MCF 10A (cell line): ENCODE data around the gene FNTB. TPM values are rescaled to one million over a fixed set of nuclear protein-coding genes. Genes with fewer than 3 reads are reported as not detected.

Experiments
- BruUV-seq: library from RNA; stranded (reverse); fragments of 400-500 nt; replicated peaks from 2 replicates; lab custom pipeline; 2021; lab: Mats Ljungman, UMichigan
- CTCF ChIA-PET: fragments of 300-600 bp; sonication (Branson Sonifier 250); formaldehyde crosslinking; extraction: SDS; loops from one replicate; lab custom pipeline; 2021; ENCODE audit warnings: antibody characterized with exemption, inconsistent platforms; lab: Yijun Ruan, JAX
- POLR2A ChIA-PET: fragments of 300-600, 350-650 bp; sonication (Branson Sonifier 250); formaldehyde crosslinking; extraction: SDS; loops from one replicate; lab custom pipeline; 2020; ENCODE audit warnings: antibody characterized with exemption, inconsistent platforms; lab: Yijun Ruan, JAX
- DNase-seq: peaks from one replicate; pipeline ENCODE4 v3.0.0-alpha.2; 2018; ENCODE audit not compliant: unreplicated experiment
- H3K27ac Mint-ChIP-seq: one replicate; pipeline ENCODE4 v1.8.0; 2022; ENCODE audit warnings: mild to moderate bottlenecking, low read depth, mixed read lengths; ENCODE audit not compliant: unreplicated experiment
- H3K27me3 Mint-ChIP-seq: one replicate; pipeline ENCODE4 v1.8.0; 2022; ENCODE audit warnings: mixed read lengths; ENCODE audit not compliant: insufficient read depth, unreplicated experiment
- H3K36me3 Mint-ChIP-seq: one replicate; pipeline ENCODE4 v1.8.0; 2022; ENCODE audit warnings: mild to moderate bottlenecking, moderate library complexity, mixed read lengths; ENCODE audit not compliant: insufficient read depth, unreplicated experiment
- H3K4me1 Mint-ChIP-seq: one replicate; pipeline ENCODE4 v1.8.0; 2022; ENCODE audit warnings: mixed read lengths; ENCODE audit not compliant: insufficient read depth, unreplicated experiment
- H3K4me3 Mint-ChIP-seq: one replicate; pipeline ENCODE4 v1.8.0; 2022; ENCODE audit warnings: mild to moderate bottlenecking, moderate library complexity, mixed read lengths; ENCODE audit not compliant: unreplicated experiment
- H3K9me3 Mint-ChIP-seq: one replicate; pipeline ENCODE4 v1.8.0; 2022; ENCODE audit warnings: mixed read lengths; ENCODE audit not compliant: unreplicated experiment
- CTCF ChIP-seq: fragments of 200-600 bp; IDR thresholded peaks from one replicate; pipeline ENCODE4 v1.8.0; 2022; ENCODE audit warnings: antibody characterized with exemption, mild to moderate bottlenecking; ENCODE audit not compliant: unreplicated experiment
- intact Hi-C: fragments of 100-400 bp; cut with micrococcal nuclease; formaldehyde crosslinking; loops from 2 replicates; pipeline ENCODE4 v1.14.1; 2022
- total RNA-seq: library from RNA; stranded (reverse); gene quantifications from 2 replicates; pipeline ENCODE4 v1.2.3, GENCODE V29; 2022

The FNTB gene
- total RNA-seq, 1 experiment from 2014 or later: 12.2 TPM

GRCh38 chr14:64993266-64993930, 6.7 kb downstream of the FNTB start:
- no peak for TF ChIP-seq CTCF
- BruUV-seq: no TSS peak
- no peaks in the 10 kb centered on the region for H3K27me3 Mint-ChIP-seq
- H3K4me1 Mint-ChIP-seq: no peaks in the 10 kb centered on the region
- H3K36me3 Mint-ChIP-seq: peaks cover 4% of the 10 kb centered on the region
- no peak for DNase-seq
- ChIA-PET POLR2A (interaction anchor here (0.6 kb wide), 2 partner anchors 22 to 28 kb away, joined by 3 to 4 read pairs; no protein-coding TSS in a partner anchor), CTCF (interaction anchor here (1.1 to 3.3 kb wide), 3 partner anchors 10 to 27 kb away, joined by 3 to 18 read pairs (median 6); no protein-coding TSS in a partner anchor)
- intact Hi-C loops: no loop called here
- H3K4me3 Mint-ChIP-seq: no peak overlapping the region
- no peaks in the 10 kb centered on the region for H3K9me3 Mint-ChIP-seq
- no peak overlapping the region for H3K27ac Mint-ChIP-seq

GRCh38 chr14:64994540-64994939, 7.8 kb downstream of the FNTB start:
- no peak for DNase-seq
- no peaks in the 10 kb centered on the region for H3K4me1 Mint-ChIP-seq
- H3K4me3 Mint-ChIP-seq: no peak overlapping the region
- no peak for TF ChIP-seq CTCF
- ChIA-PET CTCF (interaction anchor here (1.1 to 3.3 kb wide), 4 partner anchors 8 to 419 kb away, joined by 3 to 18 read pairs (median 6); partner anchors contain the start of gene FNTB), POLR2A (interaction anchor here (1.2 to 1.5 kb wide), 2 partner anchors 7 to 8 kb away, joined by 6 to 7 read pairs; partner anchors contain the start of gene FNTB)
- H3K27me3 Mint-ChIP-seq: no peaks in the 10 kb centered on the region
- H3K9me3 Mint-ChIP-seq: no peaks in the 10 kb centered on the region
- H3K36me3 Mint-ChIP-seq: no peaks in the 10 kb centered on the region
- no TSS peak for BruUV-seq
- no peak overlapping the region for H3K27ac Mint-ChIP-seq
- intact Hi-C loops: no loop called here

GRCh38 chr14:64995291-64995690, 8.6 kb downstream of the FNTB start:
- H3K27ac Mint-ChIP-seq: no peak overlapping the region
- BruUV-seq: no TSS peak
- no peaks in the 10 kb centered on the region for H3K27me3 Mint-ChIP-seq
- H3K36me3 Mint-ChIP-seq: no peaks in the 10 kb centered on the region
- no peak overlapping the region for H3K4me3 Mint-ChIP-seq
- no peaks in the 10 kb centered on the region for H3K9me3 Mint-ChIP-seq
- POLR2A ChIA-PET: interaction anchor here (0.7 to 1.5 kb wide), 3 partner anchors 8 to 657 kb away, joined by 3 to 7 read pairs (median 6); partner anchors contain the start of gene FNTB
- CTCF ChIA-PET: interaction anchor here (1.1 to 3.3 kb wide), 3 partner anchors 8 to 419 kb away, joined by 3 to 18 read pairs (median 5); partner anchors contain the start of gene FNTB
- peaks cover 4% of the 10 kb centered on the region for H3K4me1 Mint-ChIP-seq
- intact Hi-C loops: no loop called here
- no peak for DNase-seq
- no peak for TF ChIP-seq CTCF

GRCh38 chr14:64997108-64997794, 10.6 kb downstream of the FNTB start:
- no peaks in the 10 kb centered on the region for H3K36me3 Mint-ChIP-seq
- DNase-seq: no peak
- ChIA-PET CTCF (interaction anchor here (1.4 to 1.5 kb wide), 3 partner anchors 10 to 105 kb away, joined by 4 to 8 read pairs (median 6); partner anchors contain the start of gene FNTB), POLR2A (interaction anchor here (5.4 kb wide), 1 partner anchor 9 kb away, joined by 55 read pairs; the partner anchor contains the start of gene FNTB)
- no peak overlapping the region for H3K4me3 Mint-ChIP-seq
- H3K4me1 Mint-ChIP-seq: peaks cover 5% of the 10 kb centered on the region
- intact Hi-C loops: no loop called here
- BruUV-seq: no TSS peak
- H3K9me3 Mint-ChIP-seq: no peaks in the 10 kb centered on the region
- no peaks in the 10 kb centered on the region for H3K27me3 Mint-ChIP-seq
- no peak for TF ChIP-seq CTCF
- H3K27ac Mint-ChIP-seq: no peak overlapping the region
